ENCODE results near the gene AKR1A1. TPM values are rescaled to one million over a fixed set of nuclear protein-coding genes. Genes with fewer than 3 reads are reported as not detected.
"Not testable (repeated sequence)": the region's sequence is repeated elsewhere in the genome, so short reads cannot be mapped to it uniquely, and the experiment has no call there.

Gene AKR1A1
- total and polyA plus RNA-seq, 2 experiments from 2014 or later, result 145 to 291 TPM

GRCh38 chr1:45516036-45516435 is 34.6 kb upstream of the AKR1A1 start:
- Histone ChIP-seq H3K27me3 (no peaks in the 10 kb centered on the region), H3K4me1 (ENCODE audit: low read depth) (peaks cover 20% of the 10 kb centered on the region), H3K4me3 (no peak overlapping the region), H3K27ac (peak overlapping the region; percentile 13), H3K36me3 (peaks cover 42% of the 10 kb centered on the region), H3K9me3 (ENCODE audit: low read depth) (no peaks in the 10 kb centered on the region)
- no peak for DNase-seq (ENCODE audit: low read depth in 1 of 2, low spot score in 1 of 2)
- TF ChIP-seq, protein P1, sequence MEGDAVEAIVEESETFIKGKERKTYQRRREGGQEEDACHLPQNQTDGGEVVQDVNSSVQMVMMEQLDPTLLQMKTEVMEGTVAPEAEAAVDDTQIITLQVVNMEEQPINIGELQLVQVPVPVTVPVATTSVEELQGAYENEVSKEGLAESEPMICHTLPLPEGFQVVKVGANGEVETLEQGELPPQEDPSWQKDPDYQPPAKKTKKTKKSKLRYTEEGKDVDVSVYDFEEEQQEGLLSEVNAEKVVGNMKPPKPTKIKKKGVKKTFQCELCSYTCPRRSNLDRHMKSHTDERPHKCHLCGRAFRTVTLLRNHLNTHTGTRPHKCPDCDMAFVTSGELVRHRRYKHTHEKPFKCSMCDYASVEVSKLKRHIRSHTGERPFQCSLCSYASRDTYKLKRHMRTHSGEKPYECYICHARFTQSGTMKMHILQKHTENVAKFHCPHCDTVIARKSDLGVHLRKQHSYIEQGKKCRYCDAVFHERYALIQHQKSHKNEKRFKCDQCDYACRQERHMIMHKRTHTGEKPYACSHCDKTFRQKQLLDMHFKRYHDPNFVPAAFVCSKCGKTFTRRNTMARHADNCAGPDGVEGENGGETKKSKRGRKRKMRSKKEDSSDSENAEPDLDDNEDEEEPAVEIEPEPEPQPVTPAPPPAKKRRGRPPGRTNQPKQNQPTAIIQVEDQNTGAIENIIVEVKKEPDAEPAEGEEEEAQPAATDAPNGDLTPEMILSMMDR (IDR thresholded peaks at IDR 0.05; ENCODE audit: low read depth, low read length), result no peak

- peak overlapping the region; percentile 54 for H3K27ac ChIP-seq
- H3K9me3 ChIP-seq (ENCODE audit: low read depth), result no peaks in the 10 kb centered on the region
- H3K4me1 ChIP-seq (ENCODE audit: low read depth), result peaks cover 20% of the 10 kb centered on the region
- no peak for DNase-seq (ENCODE audit: low read depth in 1 of 2, low spot score in 1 of 2)
- H3K27me3 ChIP-seq, result no peaks in the 10 kb centered on the region
- H3K36me3 ChIP-seq, result peaks cover 37% of the 10 kb centered on the region
- TF ChIP-seq, protein P1 (IDR thresholded peaks at IDR 0.05; ENCODE audit: low read depth, low read length), result no peak
- H3K4me3 ChIP-seq, result no peak overlapping the region
These were observed 34.2 kb upstream of the AKR1A1 start for GRCh38 chr1:45516465-45516864.

- H3K4me3 ChIP-seq; H3K9me3 ChIP-seq (ENCODE audit: low read depth); DNase-seq (ENCODE audit: low read depth in 1 of 2, low spot score in 1 of 2); H3K27ac ChIP-seq; H3K27me3 ChIP-seq: not testable (repeated sequence)
- peaks cover 28% of the 10 kb centered on the region for H3K36me3 ChIP-seq
- peaks cover 25% of the 10 kb centered on the region for H3K4me1 ChIP-seq (ENCODE audit: low read depth)
These were observed 32.3 kb upstream of the AKR1A1 start for GRCh38 chr1:45518366-45518765.

DNA sequence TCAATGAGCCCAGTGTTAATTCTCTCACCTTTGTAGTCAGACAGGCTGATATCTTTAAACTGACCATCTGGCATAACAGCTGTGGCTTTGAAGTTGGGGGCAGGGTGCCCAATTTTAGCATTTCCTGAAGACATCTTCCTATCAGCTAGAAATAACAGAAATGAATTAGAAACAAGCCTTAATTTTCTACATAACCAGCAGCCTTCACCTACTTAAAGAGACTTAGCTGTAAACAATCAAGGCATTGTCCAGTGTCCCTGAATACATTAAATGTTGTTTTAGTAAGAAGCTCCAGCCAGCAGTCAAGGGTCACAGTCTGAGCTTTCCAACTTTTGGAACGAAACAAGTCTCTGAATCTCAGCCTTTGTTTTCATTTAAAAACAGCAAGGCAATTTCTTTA is 31.7 kb upstream of the AKR1A1 start:
- peak in 1 of 2 donors; percentile 42 for DNase-seq (ENCODE audit: low read depth in 1 of 2, low spot score in 1 of 2)
- H3K4me3 ChIP-seq, result peak overlapping the region; percentile 86
- TF ChIP-seq, protein P1 (IDR thresholded peaks at IDR 0.05; ENCODE audit: low read depth, low read length), result no peak
- no peaks in the 10 kb centered on the region for H3K27me3 ChIP-seq
- peaks cover 23% of the 10 kb centered on the region for H3K36me3 ChIP-seq
- H3K9me3 ChIP-seq (ENCODE audit: low read depth), result no peaks in the 10 kb centered on the region
- no peak overlapping the region for H3K27ac ChIP-seq
- peaks cover 24% of the 10 kb centered on the region for H3K4me1 ChIP-seq (ENCODE audit: low read depth)

DNA sequence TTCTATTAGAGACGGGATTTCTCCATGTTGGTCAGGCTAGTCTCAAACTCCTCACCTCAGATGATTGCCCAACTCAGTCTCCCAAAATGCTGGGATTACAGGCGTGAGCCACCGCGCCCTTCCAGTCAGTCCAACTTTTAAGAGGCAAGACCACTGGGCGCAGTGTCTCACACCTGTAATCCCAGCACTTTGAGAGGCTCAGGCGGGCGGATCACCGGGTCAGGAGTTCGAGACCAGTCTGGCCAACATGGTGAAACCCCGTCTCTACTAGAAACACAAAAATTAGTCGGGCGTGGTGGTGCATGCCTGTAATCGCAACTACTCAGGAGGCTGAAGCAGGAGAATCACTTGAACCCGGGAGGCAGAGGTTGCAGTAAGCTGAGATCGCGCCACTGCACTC is 30.9 kb upstream of the AKR1A1 start:
- H3K27me3 ChIP-seq; H3K27ac ChIP-seq; DNase-seq (ENCODE audit: low read depth in 1 of 2, low spot score in 1 of 2); H3K9me3 ChIP-seq (ENCODE audit: low read depth): not testable (repeated sequence)
- Histone ChIP-seq H3K36me3 (peaks cover 15% of the 10 kb centered on the region), H3K4me3 (peak overlapping the region; percentile 86), H3K4me1 (ENCODE audit: low read depth) (peaks cover 25% of the 10 kb centered on the region)

DNA sequence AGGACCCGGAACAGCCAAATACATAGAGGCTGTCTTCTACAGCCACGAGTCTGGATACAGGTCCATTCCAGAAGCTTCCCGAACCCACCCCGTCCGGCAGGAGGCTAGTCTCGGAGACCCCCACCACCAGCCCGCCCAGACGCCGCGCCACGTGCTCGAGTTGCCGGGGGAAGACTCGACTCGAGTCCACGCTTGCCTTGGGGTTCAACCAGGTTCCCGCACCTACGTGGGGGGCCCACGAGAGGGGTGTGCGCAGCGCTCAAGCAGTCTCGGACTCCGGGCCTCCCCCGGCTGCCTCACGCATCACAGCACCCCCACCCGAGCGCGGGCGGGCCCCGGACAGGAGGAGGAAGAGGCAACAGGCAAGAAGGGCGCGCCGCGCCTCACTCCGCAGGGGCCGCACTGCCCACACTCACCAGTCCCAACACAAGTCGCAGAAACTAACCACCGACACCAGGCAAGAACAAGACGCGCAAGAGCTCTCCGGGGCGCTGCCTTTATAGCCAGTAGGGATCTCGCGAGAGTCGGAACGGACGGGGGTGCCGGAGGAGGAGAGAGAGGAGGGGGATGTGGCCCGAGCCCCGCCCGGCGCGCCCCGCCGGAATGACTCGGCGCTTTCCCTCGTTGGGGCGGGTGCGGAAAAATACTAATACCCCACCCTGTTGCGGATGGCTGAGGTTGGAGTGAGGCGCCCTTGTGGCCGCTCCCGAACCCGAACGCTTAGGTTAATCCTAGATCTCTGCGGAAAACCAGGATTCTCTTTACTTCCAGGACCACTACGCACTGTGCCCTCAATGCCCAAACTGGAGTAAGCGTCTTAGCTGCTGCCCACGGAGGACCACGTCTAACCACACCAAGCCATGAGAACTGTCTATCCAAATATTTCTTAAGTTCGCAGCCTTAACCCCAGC is 29.0 kb upstream of the AKR1A1 start, which contains the start of gene PRDX1:
Gene PRDX1 (minus strand): TSS at position 472 of the 911 bp plus-strand sequence. CDS start 2,841 bp downstream, outside the sequence.
- TF ChIP-seq, protein P1 (IDR thresholded peaks at IDR 0.05; ENCODE audit: low read depth, low read length), result peak; percentile 13
- DNase-seq (ENCODE audit: low read depth in 1 of 2, low spot score in 1 of 2), result peak; percentile 95 to 96
- H3K27me3 ChIP-seq, result no peaks in the 10 kb centered on the region
- H3K36me3 ChIP-seq, result peaks cover under 1% of the 10 kb centered on the region
- H3K4me1 ChIP-seq (ENCODE audit: low read depth), result peaks cover 31% of the 10 kb centered on the region
- H3K4me3 ChIP-seq, result peak within 1 kb of the TSS; percentile 86
- H3K9me3 ChIP-seq (ENCODE audit: low read depth), result no peaks in the 10 kb centered on the region
- peak within 1 kb of the TSS; percentile 86 for H3K27ac ChIP-seq
